Neuronal stem cell (in vitro differentiated cells): ENCODE data around the gene INTS3.
A peak's percentile ranks its signal among the peaks of the same experiment; 100 is the strongest.

Source experiments
- DNase-seq: peaks from one replicate; pipeline ENCODE4 v3.0.0-alpha.2; 2013; ENCODE audit warnings: low spot score
- H2AFZ ChIP-seq: one replicate; pipeline ENCODE4 v1.6.1; 2013; ENCODE audit warnings: mild to moderate bottlenecking, low read length, inconsistent platforms
- H2AK5ac ChIP-seq: 2 replicates; pipeline ENCODE4 v1.6.1; 2013; ENCODE audit warnings: low read depth, mild to moderate bottlenecking, inconsistent platforms, low read length, moderate library complexity, mixed read lengths
- H2BK120ac ChIP-seq: 2 replicates; pipeline ENCODE4 v1.6.1; 2013; ENCODE audit warnings: low read depth, mild to moderate bottlenecking, inconsistent platforms, low read length, moderate library complexity, mixed read lengths
- H2BK12ac ChIP-seq: one replicate; pipeline ENCODE4 v1.6.1; 2013; ENCODE audit warnings: low read length, inconsistent platforms
- H2BK15ac ChIP-seq: 2 replicates; pipeline ENCODE4 v1.6.1; 2013; ENCODE audit warnings: mild to moderate bottlenecking, low read length, inconsistent platforms, mixed read lengths
- H2BK5ac ChIP-seq: one replicate; pipeline ENCODE4 v1.6.1; 2013; ENCODE audit warnings: inconsistent platforms, mild to moderate bottlenecking, low read length, moderate library complexity
- H3K14ac ChIP-seq: one replicate; pipeline ENCODE4 v1.6.1; 2013; ENCODE audit warnings: low read length, inconsistent platforms
- H3K18ac ChIP-seq: 2 replicates; pipeline ENCODE4 v1.6.1; 2013; ENCODE audit warnings: low read length, inconsistent platforms
- H3K23ac ChIP-seq: 2 replicates; pipeline ENCODE4 v1.6.1; 2013; ENCODE audit warnings: low read depth, mild to moderate bottlenecking, mixed read lengths, low read length, inconsistent platforms; ENCODE audit not compliant: poor library complexity
- H3K27ac ChIP-seq: replicated peaks from 3 replicates; pipeline ENCODE4 v1.5.1; 2013; ENCODE audit warnings: low read length, inconsistent platforms
- H3K27me3 ChIP-seq, 3 experiments: 2 replicates each; pipeline ENCODE4 v1.6.1; 2013; ENCODE audit warnings: low read length in 3 of 3, mild to moderate bottlenecking in 2 of 3, inconsistent platforms in 1 of 3, low read depth in 1 of 3, mixed read lengths in 1 of 3, moderate library complexity in 1 of 3; ENCODE audit not compliant: control insufficient read depth in 3 of 3, insufficient read depth in 3 of 3
- H3K36me3 ChIP-seq, 2 donors: replicated peaks in 1 of 2; 2 replicates each; pipeline ENCODE4 v1.6.1; 2013; ENCODE audit warnings: low read length in 2 of 2; ENCODE audit not compliant: control insufficient read depth in 2 of 2, insufficient read depth in 2 of 2
- H3K4ac ChIP-seq: 2 replicates; pipeline ENCODE4 v1.6.1; 2013; ENCODE audit warnings: inconsistent platforms, mild to moderate bottlenecking, low read length, moderate library complexity
- H3K4me1 ChIP-seq, 2 donors: 1 replicate in 1 of 2; 2 replicates in 1 of 2; pipeline ENCODE4 v1.6.1; 2013; ENCODE audit warnings: low read length in 2 of 2, low read depth in 1 of 2; ENCODE audit not compliant: control insufficient read depth in 2 of 2, insufficient read depth in 1 of 2
- H3K4me2 ChIP-seq: one replicate; pipeline ENCODE4 v1.6.1; 2013; ENCODE audit warnings: mild to moderate bottlenecking, low read length, inconsistent platforms; ENCODE audit not compliant: insufficient read depth, poor library complexity, severe bottlenecking
- H3K4me3 ChIP-seq, 2 donors: 2 replicates each; pipeline ENCODE4 v1.5.1; 2013; ENCODE audit warnings: low read length in 2 of 2, mild to moderate bottlenecking in 2 of 2, inconsistent platforms in 1 of 2, moderate library complexity in 1 of 2
- H3K79me1 ChIP-seq: one replicate; pipeline ENCODE4 v1.6.1; 2013; ENCODE audit warnings: low read depth, mild to moderate bottlenecking, inconsistent platforms, low read length, moderate library complexity
- H3K9ac ChIP-seq: one replicate; pipeline ENCODE4 v1.6.1; 2013; ENCODE audit warnings: mild to moderate bottlenecking, low read depth, low read length, inconsistent platforms; ENCODE audit not compliant: poor library complexity
- H3K9me3 ChIP-seq, 2 donors: replicated peaks in 1 of 2; 2 replicates each; pipeline versions ENCODE3 to v1.6.1; 2013; ENCODE audit warnings: low read length in 2 of 2, mild to moderate bottlenecking in 2 of 2, inconsistent platforms in 1 of 2, low read depth in 1 of 2, mixed read lengths in 1 of 2, moderate library complexity in 1 of 2; ENCODE audit not compliant: control insufficient read depth in 2 of 2, insufficient read depth in 1 of 2
- H4K8ac ChIP-seq: one replicate; pipeline ENCODE4 v1.6.1; 2013; ENCODE audit warnings: low read depth, mild to moderate bottlenecking, inconsistent platforms, low read length, moderate library complexity
- H4K91ac ChIP-seq: one replicate; pipeline ENCODE4 v1.6.1; 2013; ENCODE audit warnings: low read length, low read depth, mild to moderate bottlenecking, inconsistent platforms; ENCODE audit not compliant: poor library complexity
- WGBS, 2 donors: extraction: QIAGEN DNeasy Blood & Tissue Kit; methylation state at CpG; one replicate each; pipeline ENCODE4 v1.1.7; 2013; ENCODE audit warnings: missing lambda C conversion rate in 2 of 2, mixed read lengths in 1 of 2; ENCODE audit not compliant: insufficient read length in 2 of 2, insufficient replicate concordance in 1 of 2; ENCODE audit errors: extremely low coverage in 2 of 2; 5-methylcytosine and 5-hydroxymethylcytosine counted together

INTS3 gene

DNA sequence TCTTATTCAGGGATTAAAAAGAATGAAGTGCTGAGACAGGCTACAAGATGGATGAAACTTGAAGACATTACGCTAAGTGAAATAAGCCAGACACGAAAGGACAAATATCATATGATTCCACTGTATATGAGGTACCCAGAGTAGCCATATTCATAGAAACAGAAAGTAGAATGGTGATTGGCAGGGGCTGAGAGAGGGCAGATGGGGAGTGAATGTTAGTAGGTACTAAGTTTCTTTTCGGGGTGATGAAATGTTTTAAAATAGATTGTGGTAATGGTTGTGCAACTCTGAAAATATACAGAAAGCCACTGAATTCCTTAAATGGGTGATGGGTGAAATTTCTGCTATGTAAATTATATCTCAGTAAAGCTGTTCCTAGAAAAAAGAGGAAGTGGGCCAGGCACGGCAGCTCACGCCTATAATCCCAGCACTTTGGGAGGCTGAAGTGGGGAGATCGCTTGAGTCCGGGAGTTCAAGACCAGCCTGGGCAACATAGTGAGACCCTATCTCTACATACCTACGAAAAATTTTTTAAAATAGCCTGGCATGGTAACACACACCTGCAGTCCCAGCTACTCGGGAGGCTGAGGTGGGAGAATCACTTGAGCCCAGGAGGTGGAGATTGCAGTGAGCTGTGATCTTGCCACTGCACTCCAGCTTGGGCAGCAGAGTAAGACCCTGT, 63.3 kb downstream of the INTS3 start:
- Histone ChIP-seq H2BK15ac (no peak overlapping the region), H3K14ac (no peak overlapping the region), H3K4ac (no peak overlapping the region), H3K79me1 (no peaks in the 10 kb centered on the region), H3K9ac (no peak overlapping the region), H3K4me2 (no peak overlapping the region), H3K36me3 (peaks cover 0 to 2% of the 10 kb centered on the region in 2 donors), H3K27me3 (peaks cover 0 to 3% (median 0%) of the 10 kb centered on the region in 3 experiments), H4K8ac (no peak overlapping the region), H3K4me3 (no peak overlapping the region), H3K4me1 (peaks cover 32 to 38% of the 10 kb centered on the region in 2 donors), H2AFZ (peak overlapping the region; percentile 32), H3K18ac (no peak overlapping the region), H3K27ac (no peak overlapping the region), H2AK5ac (no peak overlapping the region), H4K91ac (no peak overlapping the region), H2BK5ac (no peak overlapping the region), H2BK120ac (no peak overlapping the region), H3K23ac (no peak overlapping the region), H3K9me3 (peaks cover 0 to 3% of the 10 kb centered on the region in 2 donors), H2BK12ac (no peak overlapping the region)
- no CpG with 5 or more reads among the region's 9 CpGs for WGBS, 2 donors
- no peak for DNase-seq

GRCh38 chr1:153791648-153792253, 63.9 kb downstream of the INTS3 start:
- WGBS, 2 donors, result no CpG with 5 or more reads among the region's 16 CpGs
- no peak overlapping the region for H2AK5ac ChIP-seq
- no peak overlapping the region for H2BK5ac ChIP-seq
- no peak overlapping the region for H2AFZ ChIP-seq
- peak overlapping the region; percentile 54 for H3K18ac ChIP-seq
- no peak overlapping the region for H3K27ac ChIP-seq
- H3K4me2 ChIP-seq, result no peak overlapping the region
- H3K4ac ChIP-seq, result no peak overlapping the region
- DNase-seq, result no peak
- no peak overlapping the region for H3K4me3 ChIP-seq
- no peak overlapping the region for H3K14ac ChIP-seq
- peaks cover 0 to 9% of the 10 kb centered on the region in 2 donors for H3K36me3 ChIP-seq
- peaks cover 36 to 44% of the 10 kb centered on the region in 2 donors for H3K4me1 ChIP-seq
- no peak overlapping the region for H2BK12ac ChIP-seq
- no peak overlapping the region for H2BK120ac ChIP-seq
- H4K91ac ChIP-seq, result no peak overlapping the region
- H3K9ac ChIP-seq, result no peak overlapping the region
- H4K8ac ChIP-seq, result no peak overlapping the region
- no peak overlapping the region for H2BK15ac ChIP-seq
- peaks cover 0 to 3% of the 10 kb centered on the region in 2 donors for H3K9me3 ChIP-seq
- no peaks in the 10 kb centered on the region for H3K79me1 ChIP-seq
- H3K23ac ChIP-seq, result no peak overlapping the region
- H3K27me3 ChIP-seq, result peaks cover 0 to 3% (median 0%) of the 10 kb centered on the region in 3 experiments

GRCh38 chr1:153792631-153793041, 64.8 kb downstream of the INTS3 start:
- peak overlapping the region; percentile 59 for H2BK12ac ChIP-seq
- no peak overlapping the region for H2BK5ac ChIP-seq
- no peak for DNase-seq
- peak overlapping the region; percentile 42 for H2AK5ac ChIP-seq
- H3K14ac ChIP-seq, result no peak overlapping the region
- H3K4me3 ChIP-seq, result no peak overlapping the region
- no peaks in the 10 kb centered on the region for H3K79me1 ChIP-seq
- H3K36me3 ChIP-seq, result peaks cover 0 to 13% of the 10 kb centered on the region in 2 donors
- no peak overlapping the region for H4K91ac ChIP-seq
- H2BK120ac ChIP-seq, result no peak overlapping the region
- H3K27ac ChIP-seq, result no peak overlapping the region
- no peak overlapping the region for H3K9ac ChIP-seq
- H4K8ac ChIP-seq, result no peak overlapping the region
- WGBS, 2 donors, result no CpG with 5 or more reads among the region's 11 CpGs
- no peak overlapping the region for H3K4ac ChIP-seq
- peak overlapping the region; percentile 9 for H2AFZ ChIP-seq
- no peak overlapping the region for H3K4me2 ChIP-seq
- peak overlapping the region; percentile 5 for H3K23ac ChIP-seq
- H3K18ac ChIP-seq, result peak overlapping the region; percentile 86
- peaks cover 0 to 3% (median 0%) of the 10 kb centered on the region in 3 experiments for H3K27me3 ChIP-seq
- peaks cover 36 to 48% of the 10 kb centered on the region in 2 donors for H3K4me1 ChIP-seq
- H2BK15ac ChIP-seq, result peak overlapping the region; percentile 90
- peaks cover 0 to 3% of the 10 kb centered on the region in 2 donors for H3K9me3 ChIP-seq

GRCh38 chr1:153793261-153793972, 65.6 kb downstream of the INTS3 start:
- Histone ChIP-seq H2BK12ac (no peak overlapping the region), H3K27me3 (peaks cover 0 to 5% (median 0%) of the 10 kb centered on the region in 3 experiments), H2BK120ac (peak overlapping the region; percentile 74), H3K4me3 (peak overlapping the region; percentile 35 to 48), H3K4ac (peak overlapping the region; percentile 14), H2AK5ac (peak overlapping the region; percentile 98), H3K4me1 (peaks cover 36 to 48% of the 10 kb centered on the region in 2 donors), H3K36me3 (peaks cover 0 to 21% of the 10 kb centered on the region in 2 donors), H3K4me2 (peak overlapping the region; percentile 37), H3K79me1 (no peaks in the 10 kb centered on the region), H2BK5ac (peak overlapping the region; percentile 78), H3K9ac (no peak overlapping the region), H3K18ac (peak overlapping the region; percentile 95), H4K91ac (no peak overlapping the region), H3K9me3 (peaks cover 0 to 3% of the 10 kb centered on the region in 2 donors), H4K8ac (no peak overlapping the region), H2BK15ac (peak overlapping the region; percentile 91), H2AFZ (peak overlapping the region; percentile 43), H3K14ac (no peak overlapping the region), H3K23ac (no peak overlapping the region), H3K27ac (no peak overlapping the region)
- no CpG with 5 or more reads among the region's 9 CpGs for WGBS, 2 donors
- DNase-seq, result peak; percentile 58
